Endodermal cell (in vitro differentiated cells): ENCODE measurements around the gene HMMR. TPM values are rescaled to one million over a fixed set of nuclear protein-coding genes. Genes with fewer than 3 reads are reported as not detected.

Source experiments
- DNase-seq: peaks from one replicate; pipeline ENCODE4 v3.0.0-alpha.2; 2017
- H3K27ac ChIP-seq: 2 replicates; pipeline ENCODE4 v1.5.1; 2013; ENCODE audit warnings: mild to moderate bottlenecking, low read depth, low read length, moderate library complexity
- H3K27me3 ChIP-seq: 2 replicates; pipeline ENCODE4 v1.6.1; 2013; ENCODE audit warnings: mild to moderate bottlenecking, low read length, moderate library complexity; ENCODE audit not compliant: insufficient read depth, control insufficient read depth, poor library complexity, severe bottlenecking
- H3K36me3 ChIP-seq: 2 replicates; pipeline ENCODE4 v1.7.0; 2013; ENCODE audit warnings: mild to moderate bottlenecking, low read length, moderate library complexity; ENCODE audit not compliant: control insufficient read depth, insufficient read depth
- H3K4me1 ChIP-seq: one replicate; pipeline ENCODE4 v1.7.0; 2013; ENCODE audit warnings: low read length; ENCODE audit not compliant: control insufficient read depth, insufficient read depth
- H3K4me3 ChIP-seq: 2 replicates; pipeline ENCODE4 v1.5.1; 2013; ENCODE audit warnings: mild to moderate bottlenecking, low read length, moderate library complexity
- H3K9ac ChIP-seq: 2 replicates; pipeline ENCODE4 v1.6.1; 2013; ENCODE audit warnings: mild to moderate bottlenecking, low read length, moderate library complexity; ENCODE audit not compliant: poor library complexity, severe bottlenecking; ENCODE audit errors: extremely low read depth
- H3K9me3 ChIP-seq: 2 replicates; pipeline ENCODE4 v1.6.1; 2013; ENCODE audit warnings: mild to moderate bottlenecking, low read length, moderate library complexity; ENCODE audit not compliant: control insufficient read depth
- H3K27ac Mint-ChIP-seq: 2 replicates; pipeline ENCODE4 v1.8.0; 2020; ENCODE audit warnings: mixed read lengths
- H3K27me3 Mint-ChIP-seq: 2 replicates; pipeline ENCODE4 v1.8.0; 2021; ENCODE audit warnings: mild to moderate bottlenecking, mixed read lengths; ENCODE audit not compliant: insufficient read depth
- H3K36me3 Mint-ChIP-seq: 2 replicates; pipeline ENCODE4 v1.8.0; 2020; ENCODE audit warnings: low read depth, mixed read lengths
- H3K4me1 Mint-ChIP-seq: 2 replicates; pipeline ENCODE4 v1.8.0; 2020; ENCODE audit warnings: mixed read lengths
- H3K4me3 Mint-ChIP-seq: 2 replicates; pipeline ENCODE4 v1.8.0; 2020; ENCODE audit warnings: mild to moderate bottlenecking, moderate library complexity, mixed read lengths
- H3K9me3 Mint-ChIP-seq: 2 replicates; pipeline ENCODE4 v1.8.0; 2020; ENCODE audit warnings: mild to moderate bottlenecking, mixed read lengths
- WGBS, 2 experiments: methylation state at CpG; one replicate each; pipeline versions ENCODE4 v1.1.5 to v1.1.7; 2013; ENCODE audit warnings: missing lambda C conversion rate in 2 of 2, mixed read lengths in 1 of 2; ENCODE audit not compliant: insufficient coverage in 1 of 2, insufficient read length in 1 of 2; 5-methylcytosine and 5-hydroxymethylcytosine counted together
- total RNA-seq, 2 donors: library from RNA; stranded (reverse); fragmentation: NEBNext Ultra II Directional in 1 of 2; extraction: Animal tissue kit (Norgen Biotek cat#: 25700) in 1 of 2; gene quantifications; 2 replicates in 1 of 2; 3 replicates in 1 of 2; pipeline ENCODE4 v1.2.1, GENCODE V29; 2021
- TF ChIP-seq, protein P1 (sequence below): fragments of 200-600 bp; sonication (generic); conservative IDR thresholded peaks from 2 replicates; pipeline ENCODE4 v1.5.0; 2021; ENCODE audit warnings: antibody characterized with exemption, mild to moderate bottlenecking

Gene HMMR
- total RNA-seq, 2 donors from 2014 or later = 36.9 to 63.7 TPM

- H3K36me3 ChIP-seq = no peaks in the 10 kb centered on the region
- H3K9ac ChIP-seq = peak overlapping the region; percentile 44
- H3K27ac Mint-ChIP-seq = peak overlapping the region; percentile 94
- WGBS, 2 experiments = 88 to 89% methylated on average over 1 of the region's 1 CpG
- TF ChIP-seq, protein P1, sequence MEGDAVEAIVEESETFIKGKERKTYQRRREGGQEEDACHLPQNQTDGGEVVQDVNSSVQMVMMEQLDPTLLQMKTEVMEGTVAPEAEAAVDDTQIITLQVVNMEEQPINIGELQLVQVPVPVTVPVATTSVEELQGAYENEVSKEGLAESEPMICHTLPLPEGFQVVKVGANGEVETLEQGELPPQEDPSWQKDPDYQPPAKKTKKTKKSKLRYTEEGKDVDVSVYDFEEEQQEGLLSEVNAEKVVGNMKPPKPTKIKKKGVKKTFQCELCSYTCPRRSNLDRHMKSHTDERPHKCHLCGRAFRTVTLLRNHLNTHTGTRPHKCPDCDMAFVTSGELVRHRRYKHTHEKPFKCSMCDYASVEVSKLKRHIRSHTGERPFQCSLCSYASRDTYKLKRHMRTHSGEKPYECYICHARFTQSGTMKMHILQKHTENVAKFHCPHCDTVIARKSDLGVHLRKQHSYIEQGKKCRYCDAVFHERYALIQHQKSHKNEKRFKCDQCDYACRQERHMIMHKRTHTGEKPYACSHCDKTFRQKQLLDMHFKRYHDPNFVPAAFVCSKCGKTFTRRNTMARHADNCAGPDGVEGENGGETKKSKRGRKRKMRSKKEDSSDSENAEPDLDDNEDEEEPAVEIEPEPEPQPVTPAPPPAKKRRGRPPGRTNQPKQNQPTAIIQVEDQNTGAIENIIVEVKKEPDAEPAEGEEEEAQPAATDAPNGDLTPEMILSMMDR = no peak
- H3K4me3 Mint-ChIP-seq = peak overlapping the region; percentile 6
- peaks cover 8% of the 10 kb centered on the region for H3K36me3 Mint-ChIP-seq
- H3K4me1 Mint-ChIP-seq = peaks cover 43% of the 10 kb centered on the region
- no peak for DNase-seq
- peak overlapping the region; percentile 42 for H3K4me3 ChIP-seq
- H3K27me3 Mint-ChIP-seq = no peaks in the 10 kb centered on the region
- H3K9me3 ChIP-seq = no peaks in the 10 kb centered on the region
- no peak overlapping the region for H3K27ac ChIP-seq
- H3K4me1 ChIP-seq = peaks cover 19% of the 10 kb centered on the region
- H3K9me3 Mint-ChIP-seq = peaks cover 4% of the 10 kb centered on the region
- H3K27me3 ChIP-seq = no peaks in the 10 kb centered on the region
Measured at GRCh38 chr5:163432544-163432943, 27.9 kb upstream of the HMMR start.

DNA sequence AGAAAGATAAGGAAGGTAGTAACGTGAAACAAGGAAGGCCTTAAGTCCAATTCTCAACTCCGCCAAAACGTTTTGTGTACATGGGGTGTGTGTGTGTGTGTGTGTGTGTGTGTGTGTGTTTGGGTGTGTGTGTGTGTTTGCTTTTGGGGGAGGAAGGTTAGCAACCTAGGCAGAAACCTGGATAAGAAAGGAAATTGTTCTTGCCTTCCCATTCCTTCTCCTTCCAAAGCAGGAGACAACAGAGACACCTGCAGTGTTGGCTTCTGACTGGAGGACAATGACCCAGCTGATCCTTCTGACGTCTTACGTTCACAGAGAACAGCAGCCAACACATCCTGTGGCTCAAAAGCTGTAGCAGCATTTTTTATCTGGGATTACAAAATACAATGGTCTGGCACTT is 27.2 kb upstream of the HMMR start:
- no peaks in the 10 kb centered on the region for H3K9me3 Mint-ChIP-seq
- Histone ChIP-seq H3K36me3 (peaks cover 2% of the 10 kb centered on the region), H3K4me3 (peak overlapping the region; percentile 48), H3K9me3 (no peaks in the 10 kb centered on the region), H3K9ac (peak overlapping the region; percentile 48), H3K27me3 (no peaks in the 10 kb centered on the region), H3K27ac (no peak overlapping the region), H3K4me1 (peaks cover 19% of the 10 kb centered on the region)
- peaks cover 43% of the 10 kb centered on the region for H3K4me1 Mint-ChIP-seq
- DNase-seq = peak; percentile 79
- peak overlapping the region; percentile 6 for H3K4me3 Mint-ChIP-seq
- TF ChIP-seq, protein P1 = no peak
- peak overlapping the region; percentile 94 for H3K27ac Mint-ChIP-seq
- whole genome bisulfite sequencing, 2 experiments = 37 to 45% methylated on average over 3 to 5 of the region's 5 CpGs
- H3K27me3 Mint-ChIP-seq = no peaks in the 10 kb centered on the region
- H3K36me3 Mint-ChIP-seq = peaks cover 5% of the 10 kb centered on the region

DNA sequence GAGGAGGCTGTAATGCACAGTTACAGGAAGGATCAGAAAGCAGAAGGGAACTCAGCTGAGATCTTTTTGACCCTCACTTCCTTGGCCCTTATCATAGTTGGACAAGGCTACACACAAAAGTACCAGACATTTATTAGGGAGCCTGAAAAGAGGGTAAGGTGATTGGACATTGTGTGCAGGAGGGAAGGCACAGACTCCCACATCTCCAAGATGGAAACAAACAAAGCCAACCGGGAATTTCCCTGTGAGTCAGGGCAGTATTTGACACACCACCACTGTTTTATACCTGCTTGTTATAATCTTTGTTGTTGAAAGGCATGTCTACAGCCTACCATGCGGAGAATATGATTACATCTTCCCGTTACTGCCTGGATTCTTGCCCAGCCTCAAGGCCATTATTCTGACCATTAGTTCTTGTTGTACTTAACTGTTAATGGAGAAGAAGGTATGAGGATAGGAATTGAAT is 26.0 kb upstream of the HMMR start:
- no peak for DNase-seq
- no peaks in the 10 kb centered on the region for H3K9me3 ChIP-seq
- peaks cover 19% of the 10 kb centered on the region for H3K4me1 ChIP-seq
- peak overlapping the region; percentile 48 for H3K4me3 ChIP-seq
- no peaks in the 10 kb centered on the region for H3K27me3 ChIP-seq
- H3K9ac ChIP-seq = peak overlapping the region; percentile 48
- peak overlapping the region; percentile 46 for H3K4me3 Mint-ChIP-seq
- H3K9me3 Mint-ChIP-seq = no peaks in the 10 kb centered on the region
- 86% methylated on average over 3 of the region's 3 CpGs; no CpG with 5 or more reads in 1 of the 2 experiments for WGBS, 2 experiments
- peaks cover 16% of the 10 kb centered on the region for H3K36me3 Mint-ChIP-seq
- H3K36me3 ChIP-seq = peaks cover 14% of the 10 kb centered on the region
- H3K27ac ChIP-seq = no peak overlapping the region
- TF ChIP-seq, protein P1 = no peak
- H3K4me1 Mint-ChIP-seq = peaks cover 43% of the 10 kb centered on the region
- no peaks in the 10 kb centered on the region for H3K27me3 Mint-ChIP-seq
- H3K27ac Mint-ChIP-seq = peak overlapping the region; percentile 95
